ENCODE data around the gene DMD. TPM values are rescaled to one million over a fixed set of nuclear protein-coding genes. Genes with fewer than 3 reads are reported as not detected.

The DMD gene
- total RNA-seq, 1 donor from 2014 or later, result 143 TPM

GRCh38 chrX:31464306-31464915 is 1746.9 kb downstream of the DMD start:
- Histone ChIP-seq H3K27me3 (ENCODE audit: low read depth) (no peaks in the 10 kb centered on the region), H3K36me3 (no peaks in the 10 kb centered on the region), H3K27ac (replicated peaks) (no peak overlapping the region), H3K9me3 (replicated peaks) (no peaks in the 10 kb centered on the region), H3K4me1 (no peaks in the 10 kb centered on the region), H3K4me3 (no peak overlapping the region)
- DNase-seq, result no peak
- intact Hi-C loops (cut with micrococcal nuclease), result no loop called here
- TF ChIP-seq CTCF (IDR thresholded peaks at IDR 0.05; ENCODE audit: borderline replicate concordance), result no peak

GRCh38 chrX:31461266-31461665 is 1750.1 kb downstream of the DMD start:
- H3K36me3 ChIP-seq, result no peaks in the 10 kb centered on the region
- no peaks in the 10 kb centered on the region for H3K9me3 ChIP-seq (replicated peaks)
- H3K27ac ChIP-seq (replicated peaks), result no peak overlapping the region
- no peaks in the 10 kb centered on the region for H3K4me1 ChIP-seq
- H3K27me3 ChIP-seq (ENCODE audit: low read depth), result no peaks in the 10 kb centered on the region
- no peak overlapping the region for H3K4me3 ChIP-seq
- TF ChIP-seq CTCF (IDR thresholded peaks at IDR 0.05; ENCODE audit: borderline replicate concordance), result no peak
- no peak for DNase-seq
- intact Hi-C loops (cut with micrococcal nuclease), result no loop called here

DNA sequence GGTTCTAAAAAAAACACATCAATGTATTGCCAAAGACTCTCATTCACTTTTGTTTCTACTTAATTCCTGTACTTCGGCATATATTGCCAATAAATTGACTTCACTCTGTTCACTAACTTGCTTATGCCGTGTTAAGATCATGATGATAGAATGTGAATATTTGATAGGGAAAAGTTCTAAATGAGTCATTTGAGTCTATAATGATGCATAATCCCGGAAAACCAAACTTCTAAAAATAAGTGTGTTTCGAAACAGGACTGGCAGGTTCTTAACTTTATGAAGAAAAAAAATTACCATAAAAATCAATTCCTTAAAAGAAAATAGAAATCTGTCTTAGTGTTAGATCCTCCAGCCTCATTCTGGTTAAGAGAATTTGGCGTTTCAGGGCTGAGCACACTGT is 1752.0 kb downstream of the DMD start:
- Histone ChIP-seq H3K36me3 (no peaks in the 10 kb centered on the region), H3K4me1 (no peaks in the 10 kb centered on the region), H3K27me3 (ENCODE audit: low read depth) (no peaks in the 10 kb centered on the region), H3K9me3 (replicated peaks) (no peaks in the 10 kb centered on the region), H3K27ac (replicated peaks) (no peak overlapping the region), H3K4me3 (no peak overlapping the region)
- intact Hi-C loops (cut with micrococcal nuclease), result no loop called here
- no peak for TF ChIP-seq CTCF (IDR thresholded peaks at IDR 0.05; ENCODE audit: borderline replicate concordance)
- DNase-seq, result no peak

- Histone ChIP-seq H3K9me3 (replicated peaks) (no peaks in the 10 kb centered on the region), H3K4me3 (no peak overlapping the region), H3K4me1 (no peaks in the 10 kb centered on the region), H3K27me3 (ENCODE audit: low read depth) (no peaks in the 10 kb centered on the region), H3K27ac (replicated peaks) (no peak overlapping the region), H3K36me3 (no peaks in the 10 kb centered on the region)
- TF ChIP-seq CTCF (IDR thresholded peaks at IDR 0.05; ENCODE audit: borderline replicate concordance), result no peak
- intact Hi-C loops (cut with micrococcal nuclease), result no loop called here
- no peak for DNase-seq
Observed at GRCh38 chrX:31449965-31450364, 1761.4 kb downstream of the DMD start.

DNA sequence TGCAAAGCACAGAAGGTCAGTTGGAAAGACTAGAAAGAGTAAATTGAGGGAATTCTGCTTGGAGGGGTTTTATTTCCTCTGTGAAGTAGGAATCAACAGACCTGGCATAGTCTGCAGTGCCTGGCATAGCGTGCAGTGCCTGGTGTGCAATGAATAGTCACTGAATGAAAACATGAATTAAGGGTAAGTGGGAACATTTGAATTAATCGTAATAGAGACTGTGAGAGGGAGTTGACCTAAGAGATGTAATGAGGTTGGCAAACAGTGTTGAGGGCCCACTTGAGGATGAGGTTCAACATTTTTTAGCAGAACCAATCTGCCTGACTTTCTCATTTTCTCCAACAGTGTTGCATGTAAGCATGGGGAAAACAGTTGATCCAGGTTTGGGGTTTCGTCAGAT is 1762.3 kb downstream of the DMD start:
- no peaks in the 10 kb centered on the region for H3K36me3 ChIP-seq
- no peak for TF ChIP-seq CTCF (IDR thresholded peaks at IDR 0.05; ENCODE audit: borderline replicate concordance)
- no peak overlapping the region for H3K4me3 ChIP-seq
- intact Hi-C loops (cut with micrococcal nuclease), result no loop called here
- no peak overlapping the region for H3K27ac ChIP-seq (replicated peaks)
- H3K9me3 ChIP-seq (replicated peaks), result no peaks in the 10 kb centered on the region
- DNase-seq, result no peak
- no peaks in the 10 kb centered on the region for H3K4me1 ChIP-seq
- H3K27me3 ChIP-seq (ENCODE audit: low read depth), result no peaks in the 10 kb centered on the region
